ENCODE data around the gene C11orf68. TPM values are rescaled to one million over a fixed set of nuclear protein-coding genes. Genes with fewer than 3 reads are reported as not detected.

Gene C11orf68
- total and polyA plus RNA-seq, 10 of the 15 experiments (the other 5 are each of a cell fraction or from before 2014, with no cell fraction given): 3.0 to 25.4 (median 16.7) TPM

GRCh38 chr11:65873318-65874156 is 45.3 kb downstream of the C11orf68 start (continued):
- TF ChIP-seq SIN3A (IDR thresholded peaks at IDR 0.05; ENCODE audit: low read depth, low read length): peak; percentile 42; the same call in 1 of the 2 replicates
- peak; percentile 54; the same call in 1 of the 2 replicates for TF ChIP-seq POLR2AphosphoS2 (IDR thresholded peaks at IDR 0.05; ENCODE audit: low read depth, low read length)
- TF ChIP-seq FOXK2 (IDR thresholded peaks at IDR 0.05): no peak
- 0 out of 2 replicates have a peak, but pooled peaks have one; percentile 64 for TF ChIP-seq CHD4 (IDR thresholded peaks at IDR 0.05)

- Histone ChIP-seq H3K27ac (ENCODE audit: control insufficient read depth, insufficient read depth) (peak within 1 kb of the TSS; percentile 51), H3K9me3 (replicated peaks; ENCODE audit: control insufficient read depth, insufficient read depth, low read length) (no peaks in the 10 kb centered on the region), H3K27me3 (replicated peaks in 1 of 2; ENCODE audit: control insufficient read depth in 2 of 2, insufficient read depth in 2 of 2, low read length in 1 of 2) (no peaks in the 10 kb centered on the region), H3K4me1 (ENCODE audit: control insufficient read depth, insufficient read depth, low read length) (peaks cover 11% of the 10 kb centered on the region), H3K9ac (ENCODE audit: control insufficient read depth, insufficient read depth, low read length) (peak within 1 kb of the TSS; percentile 82), H3K36me3 (ENCODE audit: control insufficient read depth in 2 of 2, insufficient read depth in 2 of 2, low read length in 1 of 2) (peaks cover 0 to 3% of the 10 kb centered on the region in 2 experiments; a peak in 2 of 4 replicates), H2AFZ (ENCODE audit: control insufficient read depth, low read depth, low read length) (peak within 1 kb of the TSS; percentile 73), H3K79me2 (ENCODE audit: control insufficient read depth, insufficient read depth, low read length) (no peaks in the 10 kb centered on the region), H3K4me2 (ENCODE audit: control insufficient read depth, insufficient read depth) (peak within 1 kb of the TSS; percentile 96), H4K20me1 (ENCODE audit: control insufficient read depth, insufficient read depth) (no peaks in the 10 kb centered on the region), H3K4me3 (peak within 1 kb of the TSS; percentile 87)
- TSS peak; percentile 96 for BruUV-seq (replicated peaks)
- no peak for FAIRE-seq
- RAD21 ChIA-PET (ENCODE audit: unreplicated experiment): interaction anchor here (0.6 to 2.0 kb wide), 4 partner anchors 13 to 116 kb away, joined by 3 to 21 read pairs (median 4); partner anchors contain the start of gene FIBP
- CTCF ChIA-PET: interaction anchor here (1.8 to 4.5 kb wide), 6 partner anchors 12 to 18 kb away, joined by 7 to 66 read pairs (median 22); partner anchors contain the start of genes CCDC85B, CFL1, FIBP and MUS81
- TF ChIP-seq ZBTB40 (IDR thresholded peaks at IDR 0.05; ENCODE audit: borderline replicate concordance) (0 out of 2 replicates have a peak, but pooled peaks have one; percentile 45), POLR2AphosphoS5 (IDR thresholded peaks at IDR 0.05; ENCODE audit: low read length) (no peak), BACH1 (IDR thresholded peaks at IDR 0.05; ENCODE audit: borderline replicate concordance) (0 out of 2 replicates have a peak, but pooled peaks have one; percentile 17), POLR2A (IDR thresholded peaks at IDR 0.05; ENCODE audit: low read depth, low read length) (0 out of 2 replicates have a peak, but pooled peaks have one; percentile 30)
- no peak for ATAC-seq
- intact Hi-C loops (cut with micrococcal nuclease; ENCODE audit: unreplicated experiment) (no loop called here), in situ Hi-C loops (cut with MboI) (loop anchor here (25.0 kb wide), 1 partner anchor 1635 kb away; the partner anchor contains the start of genes DNAJC4, FKBP2, NUDT22 and PPP1R14B)
- SMC1A ChIA-PET (ENCODE audit: uncharacterized antibody, unreplicated experiment): interaction anchor here (2.1 kb wide), 1 partner anchor 14 kb away, joined by 13 read pairs; the partner anchor contains the start of genes CFL1 and MUS81
- DNase-seq (ENCODE audit: low read depth, low spot score): no peak
- POLR2A ChIA-PET: interaction anchor here (0.6 to 4.5 kb wide), 8 partner anchors 12 to 397 kb away, joined by 3 to 44 read pairs (median 12); partner anchors contain the start of genes CCDC85B, FIBP and MUS81
- WGBS (ENCODE audit: insufficient coverage, insufficient replicate concordance, low lambda C conversion rate, missing lambda C conversion rate): 3% methylated on average over 31 of the region's 69 CpGs
Observed at GRCh38 chr11:65872586-65873317, 46.1 kb downstream of the C11orf68 start, which contains the start of gene EFEMP2. Gene EFEMP2 (minus strand): TSS chr11:65872800. CDS start chr11:65872354, 446 bp downstream.

Measured in GM12878 (cell line).